NCI-H460 (cell line): ENCODE data around the gene POLR3K. TPM values are rescaled to one million over a fixed set of nuclear protein-coding genes. Genes with fewer than 3 reads are reported as not detected.
"Not testable (repeated sequence)": the region's sequence is repeated elsewhere in the genome, so short reads cannot be mapped to it uniquely, and the experiment has no call there.

Source experiments
- DNase-seq: peaks from one replicate; pipeline ENCODE4 v3.0.0-alpha.2; 2016; ENCODE audit warnings: low read depth; ENCODE audit errors: extremely low read depth
- small RNA-seq, 2 experiments: library from RNA; depleted of rRNA; stranded (forward); fragments of <200 nt; gene quantifications; one replicate each; pipeline ENCODE3, GENCODE V24; 2014
- total RNA-seq: library from RNA; depleted of rRNA; stranded (reverse); fragments of >200 nt; shearing (Covaris generic); gene quantifications from 2 replicates; pipeline ENCODE4 v1.2.3, GENCODE V29; 2014; rRNA removed

Gene POLR3K
- total RNA-seq, 1 experiment from 2014 or later: 13.3 TPM

DNA sequence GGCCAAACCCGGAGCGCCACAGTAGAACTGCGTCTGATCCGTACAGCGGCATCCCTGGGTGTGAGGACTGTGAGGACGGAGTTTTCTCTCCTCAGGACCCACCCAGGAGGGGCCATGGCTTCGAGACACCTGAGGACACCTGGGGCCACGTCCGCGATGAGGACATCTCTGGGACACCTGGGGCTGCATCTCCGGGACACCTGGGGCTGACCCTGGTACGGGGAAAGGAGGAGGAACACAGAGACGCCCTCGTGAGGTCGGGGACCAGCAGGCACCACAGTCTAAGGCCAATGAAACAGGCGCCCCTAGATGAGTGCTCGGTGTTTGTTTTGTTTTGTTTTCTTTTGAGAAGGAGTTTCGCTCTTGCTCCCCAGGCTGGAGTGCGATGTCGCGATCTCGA, 29.3 kb downstream of the POLR3K start:
- DNase-seq: not testable (repeated sequence)

DNA sequence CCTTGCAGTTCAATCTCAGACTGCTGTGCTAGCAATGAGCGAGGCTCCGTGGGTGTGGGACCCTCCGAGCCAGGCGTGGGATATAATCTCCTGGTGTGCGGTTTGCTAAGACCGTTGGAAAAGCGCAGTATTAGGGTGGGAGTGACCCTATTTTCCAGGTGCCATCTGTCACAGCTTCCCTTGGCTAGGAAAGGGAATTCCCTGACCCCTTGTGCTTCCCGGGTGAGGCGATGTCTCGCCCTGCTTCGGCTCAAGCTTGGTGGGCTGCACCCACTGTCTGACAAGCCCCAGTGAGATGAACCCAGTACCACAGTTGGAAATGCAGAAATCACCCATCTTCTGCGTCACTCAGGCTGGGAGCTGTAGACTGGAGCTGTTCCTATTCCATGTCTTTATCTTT, 32.5 kb downstream of the POLR3K start:
- not testable (repeated sequence) for DNase-seq

DNA sequence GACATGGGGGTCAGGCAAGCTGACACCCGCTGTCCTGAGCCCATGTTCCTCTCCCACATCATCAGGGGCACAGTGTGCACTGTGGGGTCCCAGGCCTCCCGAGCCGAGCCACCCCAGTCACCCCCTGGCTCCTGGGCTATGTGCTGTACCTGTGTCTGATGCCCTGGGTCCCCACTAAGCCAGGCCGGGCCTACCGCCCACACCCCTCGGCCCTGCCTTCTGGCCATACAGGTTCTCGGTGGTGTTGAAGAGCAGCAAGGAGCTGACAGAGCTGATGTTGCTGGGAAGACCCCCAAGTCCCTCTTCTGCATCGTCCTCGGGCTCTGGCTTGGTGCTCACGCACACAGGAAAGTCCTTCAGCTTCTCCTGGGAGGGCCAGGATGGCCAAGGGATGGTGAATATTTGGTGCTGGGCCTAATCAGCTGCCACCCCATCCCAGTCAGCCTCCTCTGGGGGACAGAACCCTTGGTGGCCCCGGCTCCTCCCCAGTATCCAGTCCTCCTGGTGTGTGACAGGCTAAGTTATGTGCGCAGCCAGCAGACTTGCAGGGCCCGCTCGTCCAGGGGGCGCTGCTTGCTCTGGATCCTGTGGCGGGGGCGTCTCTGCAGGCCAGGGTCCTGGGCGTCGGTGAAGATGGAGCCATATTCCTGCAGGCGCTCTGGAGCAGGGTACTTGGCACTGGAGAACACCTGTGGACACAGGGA, 36.2 kb downstream of the POLR3K start:
- DNase-seq: not testable (repeated sequence)

DNA sequence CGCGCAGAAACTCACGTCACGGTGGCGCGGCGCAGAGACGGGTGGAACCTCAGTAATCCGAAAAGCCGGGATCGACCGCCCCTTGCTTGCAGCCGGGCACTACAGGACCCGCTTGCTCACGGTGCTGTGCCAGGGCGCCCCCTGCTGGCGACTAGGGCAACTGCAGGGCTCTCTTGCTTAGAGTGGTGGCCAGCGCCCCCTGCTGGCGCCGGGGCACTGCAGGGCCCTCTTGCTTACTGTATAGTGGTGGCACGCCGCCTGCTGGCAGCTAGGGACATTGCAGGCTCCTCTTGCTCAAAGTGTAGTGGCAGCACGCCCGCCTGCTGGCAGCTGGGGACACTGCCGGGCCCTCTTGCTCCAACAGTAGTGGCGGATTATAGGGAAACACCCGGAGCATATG, 42.6 kb downstream of the POLR3K start:
- DNase-seq: not testable (repeated sequence)

DNA sequence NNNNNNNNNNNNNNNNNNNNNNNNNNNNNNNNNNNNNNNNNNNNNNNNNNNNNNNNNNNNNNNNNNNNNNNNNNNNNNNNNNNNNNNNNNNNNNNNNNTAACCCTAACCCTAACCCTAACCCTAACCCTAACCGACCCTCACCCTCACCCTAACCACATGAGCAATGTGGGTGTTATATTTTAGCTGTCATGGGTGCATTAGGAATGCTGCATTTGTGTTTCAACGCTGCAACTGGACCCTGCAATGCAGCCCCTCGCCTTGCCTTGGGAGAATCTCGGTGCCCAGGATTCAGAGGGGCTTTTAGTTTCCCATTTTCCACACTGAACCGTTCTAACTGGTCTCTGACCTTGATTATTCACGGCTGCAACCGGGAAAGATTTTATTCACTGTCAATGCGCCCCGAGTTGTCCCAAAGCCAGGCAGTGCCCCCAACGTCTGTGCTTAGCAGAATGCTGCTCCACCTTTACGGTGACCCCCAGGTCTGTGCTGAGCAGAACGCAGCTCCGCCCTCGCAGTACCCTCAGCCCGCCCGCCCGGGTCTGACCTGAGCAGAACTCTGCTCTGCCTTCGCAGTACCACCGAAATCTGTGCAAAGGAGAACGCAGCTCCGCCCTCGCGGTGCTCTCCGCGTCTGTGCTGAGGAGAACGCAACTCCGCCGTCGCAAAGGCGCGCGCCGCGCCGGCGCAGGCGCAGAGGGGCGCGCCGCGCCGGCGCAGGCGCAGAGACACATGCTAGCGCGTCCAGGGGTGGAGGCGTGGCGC, 43.3 kb downstream of the POLR3K start:
- no peak for DNase-seq

Small RNA genes within 50 kb of the gene (small RNA-seq; reads per million reads assigned to genes)
- gene MIR6859-4: 0 reads per million in 2 experiments
- gene Z69720.2: 0 reads per million in 2 experiments

Other genes with a start within 250 kb of the POLR3K start
- 10.6 and 15.5 TPM in 2 replicates for gene SNRNP25, start 220 bp upstream of the POLR3K start, total RNA-seq
- gene RHBDF1, start 19.0 kb upstream of the POLR3K start, total RNA-seq: 22.2 and 23.3 TPM in 2 replicates
- 84.4 and 136 TPM in 2 replicates for gene MPG, start 24.6 kb upstream of the POLR3K start, total RNA-seq
- gene NPRL3, start 85.1 kb upstream of the POLR3K start, total RNA-seq: 20.9 and 21.3 TPM in 2 replicates
- gene HBZ, start 99.0 kb upstream of the POLR3K start, total RNA-seq: not detected in 2 replicates
- gene HBM, start 112.4 kb upstream of the POLR3K start, total RNA-seq: not detected in 2 replicates
- gene HBA2, start 119.3 kb upstream of the POLR3K start, total RNA-seq: not detected in 2 replicates
- gene HBA1, start 123.1 kb upstream of the POLR3K start, total RNA-seq: 2.2 TPM in 1 of 2 replicates, not detected in the other
- 1.5 and 2.4 TPM in 2 replicates for gene HBQ1, start 126.9 kb upstream of the POLR3K start, total RNA-seq
- gene LUC7L, start 175.8 kb upstream of the POLR3K start, total RNA-seq: 38.4 and 40.8 TPM in 2 replicates
- 41.5 and 45.8 TPM in 2 replicates for gene FAM234A, start 181.2 kb upstream of the POLR3K start, total RNA-seq
- 6.6 and 6.9 TPM in 2 replicates for gene RGS11, start 222.3 kb upstream of the POLR3K start, total RNA-seq
- gene ARHGDIG, start 227.0 kb upstream of the POLR3K start, total RNA-seq: 2.5 and 2.9 TPM in 2 replicates
- gene PDIA2, start 229.6 kb upstream of the POLR3K start, total RNA-seq: 0.40 and 0.64 TPM in 2 replicates